HUDEP-2 (cell line): ENCODE data around the gene TBC1D16.

Source experiments
- DNase-seq, 76 experiments: peaks; one replicate each; lab custom pipeline; 2025; ENCODE audit not compliant: unreplicated experiment in 76 of 76; lab: John Stamatoyannopoulos, UW

The TBC1D16 gene

GRCh38 chr17:79919862-79920720 is 115.6 kb downstream of the TBC1D16 start:
- peak in 3 of 76 experiments; percentile 21 to 33 (median 29) for DNase-seq

GRCh38 chr17:79919164-79919585 is 116.5 kb downstream of the TBC1D16 start:
- peak in 63 of 76 experiments; percentile 7 to 89 (median 76) for DNase-seq

GRCh38 chr17:79918581-79919163 is 117.0 kb downstream of the TBC1D16 start:
- no peak for DNase-seq

GRCh38 chr17:79917902-79918484 is 117.7 kb downstream of the TBC1D16 start:
- no peak for DNase-seq

- no peak for DNase-seq
Measured at GRCh38 chr17:79916991-79917901, 118.4 kb downstream of the TBC1D16 start.

- DNase-seq: no peak
Measured at GRCh38 chr17:79916506-79916905, 119.2 kb downstream of the TBC1D16 start.

- peak in 22 of 76 experiments; percentile 2 to 44 (median 22) for DNase-seq
Measured at GRCh38 chr17:79915850-79916430, 119.7 kb downstream of the TBC1D16 start.

- no peak for DNase-seq
Measured at GRCh38 chr17:79914813-79915740, 120.6 kb downstream of the TBC1D16 start.

- no peak for DNase-seq
Measured at GRCh38 chr17:79913896-79914812, 121.5 kb downstream of the TBC1D16 start.

- no peak for DNase-seq
Measured at GRCh38 chr17:79913451-79913850, 122.2 kb downstream of the TBC1D16 start.

GRCh38 chr17:79912552-79913330 is 122.9 kb downstream of the TBC1D16 start:
- no peak for DNase-seq

- DNase-seq: no peak
Measured at GRCh38 chr17:79911430-79912399, 124.0 kb downstream of the TBC1D16 start.

GRCh38 chr17:79910985-79911361 is 124.7 kb downstream of the TBC1D16 start:
- DNase-seq: no peak

GRCh38 chr17:79909121-79909520 is 126.6 kb downstream of the TBC1D16 start:
- no peak for DNase-seq

- no peak for DNase-seq
Measured at GRCh38 chr17:79907850-79908249, 127.8 kb downstream of the TBC1D16 start.

- no peak for DNase-seq
Measured at GRCh38 chr17:79907217-79907715, 128.4 kb downstream of the TBC1D16 start.
